Gastrocnemius medialis (tissue), 4 donors: ENCODE results near the gene ABI3BP.

ENCODE experiments used
- CTCF ChIP-seq, 5 experiments: fragments of 450-650 bp in 3 of 5; fragments of 200-600 bp in 2 of 5; sonication (generic) in 2 of 5; IDR thresholded peaks in 4 of 5; conservative IDR thresholded peaks in 1 of 5; 1 replicate in 4 of 5; 2 replicates in 1 of 5; pipeline ENCODE4 v1.5.1; 2016 to 2019; ENCODE audit warnings: antibody characterized with exemption in 5 of 5, mild to moderate bottlenecking in 3 of 5, moderate library complexity in 3 of 5
- POLR2A ChIP-seq, 2 donors: fragments of 450-650 bp; IDR thresholded peaks; one replicate each; pipeline ENCODE4 v1.6.1; 2017; ENCODE audit warnings: antibody characterized with exemption in 2 of 2, mild to moderate bottlenecking in 2 of 2, moderate library complexity in 2 of 2

DNA sequence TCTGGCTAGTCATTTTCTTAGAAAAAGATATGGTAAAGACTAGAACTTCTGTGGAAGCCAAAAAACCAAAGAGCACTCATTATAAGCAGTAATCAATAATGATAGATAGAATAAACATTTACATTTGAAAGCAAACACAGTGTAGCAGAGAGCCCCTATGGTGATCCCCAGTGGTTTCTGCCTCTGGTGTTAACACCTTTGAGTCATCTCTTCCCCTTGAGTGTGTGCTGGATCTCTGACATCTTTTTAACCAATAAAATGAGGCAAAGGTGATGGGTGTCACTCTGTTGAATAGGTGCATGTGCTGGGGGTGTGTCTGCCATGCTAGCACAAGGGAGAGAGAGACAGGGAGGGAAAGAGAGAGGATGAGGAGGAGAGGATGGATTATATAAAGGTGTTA, 162.3 kb downstream of the ABI3BP start:
- TF ChIP-seq POLR2A (IDR thresholded peaks at IDR 0.05), result no peak
- TF ChIP-seq CTCF (IDR thresholded peaks at IDR 0.05 in 4 of 5, conservative IDR thresholded peaks at IDR 0.05 in 1 of 5), result no peak
